Glutamatergic neuron (in vitro differentiated cells): ENCODE data around the gene SETX. TPM values are rescaled to one million over a fixed set of nuclear protein-coding genes. Genes with fewer than 3 reads are reported as not detected.

Experiments used
- DNase-seq: peaks from one replicate; pipeline ENCODE4 v3.0.0; 2022
- H3K27ac Mint-ChIP-seq: one replicate; pipeline ENCODE4 v1.8.0; 2020; ENCODE audit warnings: mild to moderate bottlenecking, mixed read lengths, inconsistent platforms; ENCODE audit not compliant: unreplicated experiment
- H3K27me3 Mint-ChIP-seq: one replicate; pipeline ENCODE4 v1.8.0; 2020; ENCODE audit warnings: mild to moderate bottlenecking, moderate library complexity, mixed read lengths, inconsistent platforms; ENCODE audit not compliant: unreplicated experiment
- H3K36me3 Mint-ChIP-seq: one replicate; pipeline ENCODE4 v1.8.0; 2020; ENCODE audit warnings: mild to moderate bottlenecking, mixed read lengths, inconsistent platforms; ENCODE audit not compliant: unreplicated experiment
- H3K4me1 Mint-ChIP-seq: one replicate; pipeline ENCODE4 v1.8.0; 2020; ENCODE audit warnings: mild to moderate bottlenecking, low read depth, mixed read lengths, inconsistent platforms; ENCODE audit not compliant: unreplicated experiment
- H3K4me3 Mint-ChIP-seq: one replicate; pipeline ENCODE4 v1.8.0; 2020; ENCODE audit warnings: mild to moderate bottlenecking, mixed read lengths, inconsistent platforms; ENCODE audit not compliant: unreplicated experiment
- H3K9me3 Mint-ChIP-seq: one replicate; pipeline ENCODE4 v1.8.0; 2020; ENCODE audit warnings: mild to moderate bottlenecking, moderate library complexity, mixed read lengths, inconsistent platforms; ENCODE audit not compliant: unreplicated experiment
- total RNA-seq: library from RNA; stranded (reverse); fragmentation: NEBNext Ultra II Directional; extraction: Animal tissue kit (Norgen Biotek cat#: 25700); gene quantifications from one replicate; pipeline ENCODE4 v1.2.1, GENCODE V29; 2021; ENCODE audit not compliant: unreplicated experiment
- TF ChIP-seq, protein P1 (sequence below): fragments of 200-600 bp; sonication (generic); IDR thresholded peaks from one replicate; pipeline ENCODE4 v1.5.0; 2021; ENCODE audit not compliant: partially characterized antibody, unreplicated experiment

Gene SETX
- total RNA-seq, 1 donor from 2014 or later, result 48.4 TPM

DNA sequence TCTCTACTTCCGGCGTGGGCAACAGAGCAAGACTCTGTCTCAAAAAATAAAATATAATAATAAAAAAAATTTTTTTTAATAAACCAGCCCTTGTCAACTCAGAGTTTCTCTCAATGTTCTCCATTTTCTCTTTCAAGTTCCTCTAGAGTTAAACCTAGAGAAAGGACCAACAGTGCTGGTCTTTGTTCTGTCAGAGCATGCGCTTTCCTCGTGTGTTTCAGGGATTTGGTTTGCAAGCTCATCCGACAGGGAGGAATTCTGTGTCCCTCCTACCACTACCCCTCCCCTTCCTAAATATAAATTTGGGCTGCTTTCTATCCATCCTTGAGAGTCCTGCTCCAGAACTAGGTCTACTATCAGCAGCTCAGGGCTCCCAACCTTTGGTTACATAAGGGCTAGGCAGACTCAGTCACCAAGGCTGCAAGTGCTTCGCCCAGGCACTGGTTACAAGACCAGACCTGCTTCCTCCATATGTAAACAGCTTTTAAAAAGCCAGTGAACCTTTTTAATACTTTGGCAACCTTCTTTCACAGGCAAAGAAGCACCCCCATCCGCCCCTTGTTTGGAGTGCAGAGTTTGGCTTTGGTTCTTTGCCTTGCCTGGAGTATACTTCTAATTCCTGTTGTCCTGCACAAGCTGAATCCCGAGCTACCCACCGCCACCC is 13.5 kb downstream of the SETX start:
- no peaks in the 10 kb centered on the region for H3K27me3 Mint-ChIP-seq

DNA sequence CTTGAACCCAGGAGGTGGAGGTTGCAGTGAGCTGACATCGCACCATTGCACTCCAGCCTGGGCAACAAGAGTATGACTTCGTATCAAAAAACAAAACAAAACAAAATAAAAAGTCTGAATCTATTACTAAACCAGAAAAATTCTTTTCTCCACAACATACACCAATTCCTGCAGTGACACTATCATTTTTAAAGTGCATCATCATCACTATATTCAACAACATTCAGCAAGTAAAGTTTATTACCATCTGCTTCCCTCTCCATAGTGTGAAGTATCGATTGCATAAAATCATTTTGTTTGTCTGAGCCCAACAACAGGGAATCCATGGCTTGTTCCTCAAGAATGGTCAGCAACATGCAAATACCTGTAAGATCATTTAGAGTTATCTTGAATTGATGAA is 20.4 kb downstream of the SETX start:
- TF ChIP-seq, protein P1, sequence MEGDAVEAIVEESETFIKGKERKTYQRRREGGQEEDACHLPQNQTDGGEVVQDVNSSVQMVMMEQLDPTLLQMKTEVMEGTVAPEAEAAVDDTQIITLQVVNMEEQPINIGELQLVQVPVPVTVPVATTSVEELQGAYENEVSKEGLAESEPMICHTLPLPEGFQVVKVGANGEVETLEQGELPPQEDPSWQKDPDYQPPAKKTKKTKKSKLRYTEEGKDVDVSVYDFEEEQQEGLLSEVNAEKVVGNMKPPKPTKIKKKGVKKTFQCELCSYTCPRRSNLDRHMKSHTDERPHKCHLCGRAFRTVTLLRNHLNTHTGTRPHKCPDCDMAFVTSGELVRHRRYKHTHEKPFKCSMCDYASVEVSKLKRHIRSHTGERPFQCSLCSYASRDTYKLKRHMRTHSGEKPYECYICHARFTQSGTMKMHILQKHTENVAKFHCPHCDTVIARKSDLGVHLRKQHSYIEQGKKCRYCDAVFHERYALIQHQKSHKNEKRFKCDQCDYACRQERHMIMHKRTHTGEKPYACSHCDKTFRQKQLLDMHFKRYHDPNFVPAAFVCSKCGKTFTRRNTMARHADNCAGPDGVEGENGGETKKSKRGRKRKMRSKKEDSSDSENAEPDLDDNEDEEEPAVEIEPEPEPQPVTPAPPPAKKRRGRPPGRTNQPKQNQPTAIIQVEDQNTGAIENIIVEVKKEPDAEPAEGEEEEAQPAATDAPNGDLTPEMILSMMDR, result no peak
- H3K4me3 Mint-ChIP-seq, result no peak overlapping the region
- peaks cover 4% of the 10 kb centered on the region for H3K36me3 Mint-ChIP-seq
- no peak overlapping the region for H3K27ac Mint-ChIP-seq
- H3K9me3 Mint-ChIP-seq, result peaks cover 2% of the 10 kb centered on the region
- no peaks in the 10 kb centered on the region for H3K4me1 Mint-ChIP-seq
- no peaks in the 10 kb centered on the region for H3K27me3 Mint-ChIP-seq
- DNase-seq, result no peak

More for the DNA sequence above, 13.5 kb downstream of the SETX start:
- no peak overlapping the region for H3K4me3 Mint-ChIP-seq
- no peak overlapping the region for H3K27ac Mint-ChIP-seq
- H3K4me1 Mint-ChIP-seq, result no peaks in the 10 kb centered on the region
- TF ChIP-seq, protein P1, result no peak
- peaks cover 4% of the 10 kb centered on the region for H3K36me3 Mint-ChIP-seq
- DNase-seq, result no peak
- peaks cover 2% of the 10 kb centered on the region for H3K9me3 Mint-ChIP-seq

DNA sequence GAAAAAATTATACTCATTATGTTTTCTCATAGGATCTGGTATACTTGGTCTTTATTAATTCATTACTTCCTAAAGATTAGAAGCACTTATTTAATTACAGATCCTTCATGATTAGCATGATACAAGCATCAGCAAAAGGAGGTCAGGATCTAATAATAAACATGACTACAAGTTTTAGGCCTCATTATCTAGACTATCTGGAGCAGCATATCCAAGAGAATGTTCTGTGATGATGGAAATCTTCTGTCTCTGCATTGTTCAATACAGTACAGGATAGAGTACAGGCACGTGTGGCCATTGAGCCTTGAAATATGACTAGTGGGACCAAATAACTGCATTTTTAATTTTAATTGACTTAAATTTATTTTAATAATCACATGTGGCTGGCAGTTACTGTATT is 21.2 kb downstream of the SETX start:
- peaks cover 4% of the 10 kb centered on the region for H3K36me3 Mint-ChIP-seq
- DNase-seq, result no peak
- no peaks in the 10 kb centered on the region for H3K27me3 Mint-ChIP-seq
- peaks cover 2% of the 10 kb centered on the region for H3K9me3 Mint-ChIP-seq
- no peaks in the 10 kb centered on the region for H3K4me1 Mint-ChIP-seq
- no peak overlapping the region for H3K27ac Mint-ChIP-seq
- H3K4me3 Mint-ChIP-seq, result no peak overlapping the region
- TF ChIP-seq, protein P1, result no peak

DNA sequence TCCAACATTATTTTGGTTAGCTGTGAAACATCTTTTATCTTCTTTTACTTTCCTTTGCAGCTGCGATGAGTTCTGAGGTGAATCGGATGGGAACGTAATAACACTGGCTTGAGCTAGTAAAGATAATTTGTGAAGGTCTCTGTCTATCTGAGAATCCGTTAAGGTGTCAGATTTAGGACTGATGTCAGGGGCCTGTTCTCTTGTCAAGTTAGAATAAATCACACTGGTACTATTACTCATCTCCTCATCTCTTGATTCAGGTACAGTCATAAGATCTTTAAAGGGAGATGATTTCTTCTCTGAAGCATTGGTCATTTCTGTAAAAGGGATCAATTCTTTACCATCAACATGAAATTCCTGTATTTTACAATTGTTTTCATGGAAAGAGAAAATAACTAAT is 26.2 kb downstream of the SETX start:
- H3K4me1 Mint-ChIP-seq, result no peaks in the 10 kb centered on the region

DNA sequence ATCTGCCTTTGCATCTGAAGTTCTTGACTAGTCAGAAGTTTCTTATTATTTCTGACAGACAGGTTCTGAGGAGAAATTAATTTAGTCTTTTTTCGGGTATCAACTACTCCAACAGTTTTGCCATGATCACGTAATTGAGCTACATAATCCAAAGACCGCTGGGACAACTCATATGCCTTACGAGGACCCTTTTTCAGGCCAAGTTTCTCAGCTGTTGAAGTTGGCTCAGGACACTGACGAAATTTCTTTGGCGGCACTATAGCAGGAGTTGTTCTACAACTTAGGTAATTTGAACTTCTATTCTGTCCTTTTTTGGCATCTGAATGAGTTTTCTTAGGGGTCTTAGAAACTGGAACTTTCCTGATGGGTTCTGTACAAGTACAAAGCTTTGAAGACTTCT is 27.2 kb downstream of the SETX start:
- H3K27me3 Mint-ChIP-seq, result no peaks in the 10 kb centered on the region
- H3K4me3 Mint-ChIP-seq, result no peak overlapping the region
- H3K27ac Mint-ChIP-seq, result no peak overlapping the region
- no peaks in the 10 kb centered on the region for H3K36me3 Mint-ChIP-seq
- no peaks in the 10 kb centered on the region for H3K4me1 Mint-ChIP-seq
- no peaks in the 10 kb centered on the region for H3K9me3 Mint-ChIP-seq
- no peak for DNase-seq
- TF ChIP-seq, protein P1, result no peak

More for the DNA sequence above, 26.2 kb downstream of the SETX start:
- TF ChIP-seq, protein P1, result no peak
- no peak overlapping the region for H3K4me3 Mint-ChIP-seq
- no peaks in the 10 kb centered on the region for H3K9me3 Mint-ChIP-seq
- no peaks in the 10 kb centered on the region for H3K36me3 Mint-ChIP-seq
- DNase-seq, result no peak
- H3K27ac Mint-ChIP-seq, result no peak overlapping the region
- H3K27me3 Mint-ChIP-seq, result no peaks in the 10 kb centered on the region
